Neural cell (in vitro differentiated cells): Measurements from ENCODE around the gene ST3GAL3. TPM values are rescaled to one million over a fixed set of nuclear protein-coding genes. Genes with fewer than 3 reads are reported as not detected.
"Not testable (repeated sequence)": the region's sequence is repeated elsewhere in the genome, so short reads cannot be mapped to it uniquely, and the experiment has no call there.

ENCODE experiments used
- H2AFZ ChIP-seq: fragments of 200-600, 300-800 bp; sonication (generic), shearing (Covaris generic); 2 replicates; pipeline ENCODE4 v1.6.0; 2014; ENCODE audit warnings: low read depth, mild to moderate bottlenecking, antibody characterized with exemption, low read length, moderate library complexity
- H3F3A ChIP-seq: fragments of 200-600 bp; shearing (Covaris generic); 2 replicates; pipeline ENCODE4 v1.6.1; 2016; ENCODE audit warnings: mild to moderate bottlenecking, moderate library complexity, mixed read lengths, antibody characterized with exemption, low read length; ENCODE audit not compliant: insufficient read depth, poor library complexity, severe bottlenecking
- H3K27ac ChIP-seq: fragments of 200-600, 300-800 bp; sonication (generic), shearing (Covaris generic); 2 replicates; pipeline ENCODE4 v1.5.1; 2014; ENCODE audit warnings: mild to moderate bottlenecking, low read length, moderate library complexity
- H3K27me3 ChIP-seq: fragments of 300-800, 200-600 bp; sonication (generic), shearing (Covaris generic); 2 replicates; pipeline ENCODE4 v1.6.0; 2014; ENCODE audit warnings: mild to moderate bottlenecking, low read depth, low read length, moderate library complexity; ENCODE audit not compliant: insufficient read depth
- H3K36me3 ChIP-seq: fragments of 300-800, 200-600 bp; sonication (generic), shearing (Covaris generic); 2 replicates; pipeline ENCODE4 v1.5.1; 2014; ENCODE audit warnings: mild to moderate bottlenecking, antibody characterized with exemption, low read length, moderate library complexity; ENCODE audit not compliant: insufficient read depth
- H3K4me2 ChIP-seq: fragments of 300-800, 200-600 bp; sonication (generic), shearing (Covaris generic); 2 replicates; pipeline ENCODE4 v1.6.0; 2014; ENCODE audit warnings: mild to moderate bottlenecking, low read length
- H3K4me3 ChIP-seq: fragments of 300-800, 200-600 bp; sonication (generic), shearing (Covaris generic); 2 replicates; pipeline ENCODE4 v1.5.1; 2014; ENCODE audit warnings: mild to moderate bottlenecking, low read length, moderate library complexity
- H3K79me2 ChIP-seq: fragments of 200-600 bp; shearing (Covaris generic); replicated peaks from 2 replicates; pipeline ENCODE4 v1.6.0; 2014; ENCODE audit warnings: mild to moderate bottlenecking, low read length, moderate library complexity; ENCODE audit not compliant: insufficient read depth
- H3K9ac ChIP-seq: fragments of 300-800, 200-600 bp; sonication (generic), shearing (Covaris generic); 2 replicates; pipeline ENCODE4 v1.6.1; 2016; ENCODE audit warnings: mild to moderate bottlenecking, low read length, mixed read lengths
- H3K9me2 ChIP-seq: fragments of 200-600 bp; shearing (Covaris generic); 2 replicates; pipeline ENCODE4 v1.6.1; 2016; ENCODE audit warnings: mild to moderate bottlenecking, low read length, mixed read lengths; ENCODE audit not compliant: insufficient read depth
- H3K9me3 ChIP-seq: fragments of 200-600, 300-800 bp; sonication (generic), shearing (Covaris generic); 2 replicates; pipeline ENCODE4 v1.6.1; 2016; ENCODE audit warnings: mild to moderate bottlenecking, mixed run types, low read length, moderate library complexity, mixed read lengths
- H4K20me1 ChIP-seq: fragments of 200-600 bp; shearing (Covaris generic); 2 replicates; pipeline ENCODE4 v1.6.1; 2016; ENCODE audit warnings: mild to moderate bottlenecking, mixed run types; ENCODE audit not compliant: insufficient read depth
- CTCF ChIP-seq: fragments of 450-650 bp; IDR thresholded peaks from 2 replicates; pipeline ENCODE4 v1.5.1; 2014; ENCODE audit warnings: antibody characterized with exemption, mild to moderate bottlenecking, moderate library complexity; ENCODE audit not compliant: poor library complexity, severe bottlenecking
- EP300 ChIP-seq: fragments of 450-650 bp; conservative IDR thresholded peaks from 2 replicates; pipeline ENCODE4 v1.6.1; 2014; ENCODE audit warnings: antibody characterized with exemption, mild to moderate bottlenecking, moderate library complexity; ENCODE audit not compliant: poor library complexity, severe bottlenecking
- EZH2 ChIP-seq: fragments of 200-600, 300-800 bp; shearing (Covaris generic), sonication (generic); IDR thresholded peaks from 2 replicates; pipeline ENCODE4 v1.6.1; 2014; ENCODE audit warnings: antibody characterized with exemption, low read length, borderline replicate concordance, mild to moderate bottlenecking; ENCODE audit not compliant: insufficient read depth, poor library complexity, severe bottlenecking
- MXI1 ChIP-seq: fragments of 450-650 bp; conservative IDR thresholded peaks from 2 replicates; pipeline ENCODE4 v1.6.1; 2014; ENCODE audit warnings: antibody characterized with exemption, mild to moderate bottlenecking; ENCODE audit not compliant: poor library complexity, severe bottlenecking
- POLR2AphosphoS5 ChIP-seq: IDR thresholded peaks from 2 replicates; pipeline ENCODE4 v1.6.1; 2012
- RAD21 ChIP-seq: fragments of 450-650 bp; conservative IDR thresholded peaks from 2 replicates; pipeline ENCODE4 v1.6.1; 2014; ENCODE audit warnings: antibody characterized with exemption, mild to moderate bottlenecking, moderate library complexity
- REST ChIP-seq: IDR thresholded peaks from 2 replicates; pipeline ENCODE4 v1.6.1; 2012; ENCODE audit warnings: borderline replicate concordance
- SMC3 ChIP-seq: fragments of 450-650 bp; conservative IDR thresholded peaks from 2 replicates; pipeline ENCODE4 v1.6.1; 2014; ENCODE audit warnings: antibody characterized with exemption, mild to moderate bottlenecking, moderate library complexity; ENCODE audit not compliant: poor library complexity
- TAF1 ChIP-seq: IDR thresholded peaks from 2 replicates; pipeline ENCODE4 v1.6.1; 2012; ENCODE audit warnings: low read depth
- polyA plus RNA-seq: library from polyadenylated mRNA; depleted of rRNA; stranded (reverse); fragments of >200 nt; gene quantifications from 2 replicates; pipeline ENCODE4 v1.2.3, GENCODE V29; 2014

ST3GAL3 gene
- polyA plus RNA-seq, 1 donor from 2014 or later, result 36.8 TPM

GRCh38 chr1:43719063-43719462 is 11.7 kb downstream of the ST3GAL3 start:
- Histone ChIP-seq H3K27ac (no peak overlapping the region), H3K36me3 (no peaks in the 10 kb centered on the region), H3F3A (no peaks in the 10 kb centered on the region), H3K79me2 (no peaks in the 10 kb centered on the region), H3K4me2 (no peak overlapping the region), H2AFZ (no peak overlapping the region), H3K9ac (no peak overlapping the region), H3K9me2 (no peaks in the 10 kb centered on the region), H3K27me3 (no peaks in the 10 kb centered on the region), H3K4me3 (no peak overlapping the region), H4K20me1 (no peaks in the 10 kb centered on the region), H3K9me3 (no peaks in the 10 kb centered on the region)
- TF ChIP-seq SMC3, result no peak
- TF ChIP-seq CTCF, result no peak
- no peak for TF ChIP-seq POLR2AphosphoS5
- no peak for TF ChIP-seq TAF1
- TF ChIP-seq MXI1, result no peak
- no peak for TF ChIP-seq EP300
- TF ChIP-seq EZH2, result no peak
- no peak for TF ChIP-seq RAD21
- TF ChIP-seq REST, result no peak

- not testable (repeated sequence) for H3K36me3 ChIP-seq, H3K9me2 ChIP-seq, H2AFZ ChIP-seq, H3K79me2 ChIP-seq, H3K4me3 ChIP-seq, H3K4me2 ChIP-seq, H3F3A ChIP-seq, H3K9me3 ChIP-seq, H4K20me1 ChIP-seq, H3K9ac ChIP-seq, H3K27ac ChIP-seq, H3K27me3 ChIP-seq
These were observed 12.5 kb downstream of the ST3GAL3 start for GRCh38 chr1:43719670-43720419.

- H3K9ac ChIP-seq, result no peak overlapping the region
- no peaks in the 10 kb centered on the region for H4K20me1 ChIP-seq
- H2AFZ ChIP-seq, result no peak overlapping the region
- no peaks in the 10 kb centered on the region for H3K27me3 ChIP-seq
- no peaks in the 10 kb centered on the region for H3K9me3 ChIP-seq
- TF ChIP-seq EP300 (no peak), CTCF (no peak), POLR2AphosphoS5 (no peak), TAF1 (no peak), REST (no peak), MXI1 (no peak), RAD21 (no peak)
- H3K4me3 ChIP-seq, result no peak overlapping the region
- H3K36me3 ChIP-seq, result no peaks in the 10 kb centered on the region
- no peaks in the 10 kb centered on the region for H3K79me2 ChIP-seq
- H3K27ac ChIP-seq, result no peak overlapping the region
- no peak overlapping the region for H3K4me2 ChIP-seq
- no peaks in the 10 kb centered on the region for H3K9me2 ChIP-seq
- no peaks in the 10 kb centered on the region for H3F3A ChIP-seq
These were observed 15.5 kb downstream of the ST3GAL3 start for GRCh38 chr1:43722810-43723209.
